Effector memory CD4-positive, alpha-beta T cell (primary cell): ENCODE data around the gene FAM221B.

Experiments
- DNase-seq, 3 donors: peaks; one replicate each; pipeline ENCODE4 v3.0.0-alpha.2; 2020
- H3K27ac ChIP-seq: 2 replicates; pipeline ENCODE4 v1.7.0; 2013; ENCODE audit warnings: mild to moderate bottlenecking, low read length, moderate library complexity; ENCODE audit not compliant: insufficient read depth, poor library complexity, severe bottlenecking
- H3K27me3 ChIP-seq: replicated peaks from 2 replicates; pipeline ENCODE4 v1.7.0; 2013; ENCODE audit warnings: mild to moderate bottlenecking, low read length; ENCODE audit not compliant: insufficient read depth, control insufficient read depth, poor library complexity, severe bottlenecking
- H3K36me3 ChIP-seq: 2 replicates; pipeline ENCODE4 v1.7.0; 2013; ENCODE audit warnings: mild to moderate bottlenecking, low read length, moderate library complexity; ENCODE audit not compliant: control insufficient read depth, insufficient read depth
- H3K4me1 ChIP-seq: 2 replicates; pipeline ENCODE4 v1.7.0; 2013; ENCODE audit warnings: low read length, mild to moderate bottlenecking; ENCODE audit not compliant: control insufficient read depth, insufficient read depth, poor library complexity, severe bottlenecking
- H3K4me3 ChIP-seq: 2 replicates; pipeline ENCODE4 v1.7.0; 2013; ENCODE audit warnings: low read length, low read depth, mild to moderate bottlenecking; ENCODE audit not compliant: insufficient read depth, poor library complexity, severe bottlenecking
- H3K9me3 ChIP-seq: 2 replicates; pipeline ENCODE4 v1.7.0; 2013; ENCODE audit warnings: mild to moderate bottlenecking, low read length, moderate library complexity; ENCODE audit not compliant: control insufficient read depth

Gene FAM221B

DNA sequence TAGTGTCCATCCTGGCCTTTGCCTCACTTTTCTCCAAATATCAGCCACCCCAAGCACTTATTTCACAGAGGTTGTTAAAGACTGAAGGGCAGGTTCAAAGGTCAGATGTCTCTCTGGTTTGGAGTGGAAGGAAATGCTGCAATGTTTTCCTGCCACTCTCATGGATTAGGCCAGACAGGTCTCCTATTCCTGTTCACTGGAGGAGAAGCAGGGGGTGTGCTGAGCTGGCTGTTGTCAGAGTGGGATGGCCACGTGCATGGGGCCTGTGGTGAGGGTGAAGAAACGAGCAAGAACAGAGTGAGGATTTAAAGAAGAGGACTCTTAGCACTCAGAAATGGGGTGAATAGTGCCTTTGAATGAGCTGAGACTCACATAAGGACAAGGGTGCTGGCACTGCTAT is 7.2 kb upstream of the FAM221B start:
- Histone ChIP-seq H3K4me3 (no peak overlapping the region), H3K4me1 (no peaks in the 10 kb centered on the region), H3K36me3 (no peaks in the 10 kb centered on the region), H3K27ac (no peak overlapping the region), H3K9me3 (no peaks in the 10 kb centered on the region), H3K27me3 (no peaks in the 10 kb centered on the region)
- no peak for DNase-seq

DNA sequence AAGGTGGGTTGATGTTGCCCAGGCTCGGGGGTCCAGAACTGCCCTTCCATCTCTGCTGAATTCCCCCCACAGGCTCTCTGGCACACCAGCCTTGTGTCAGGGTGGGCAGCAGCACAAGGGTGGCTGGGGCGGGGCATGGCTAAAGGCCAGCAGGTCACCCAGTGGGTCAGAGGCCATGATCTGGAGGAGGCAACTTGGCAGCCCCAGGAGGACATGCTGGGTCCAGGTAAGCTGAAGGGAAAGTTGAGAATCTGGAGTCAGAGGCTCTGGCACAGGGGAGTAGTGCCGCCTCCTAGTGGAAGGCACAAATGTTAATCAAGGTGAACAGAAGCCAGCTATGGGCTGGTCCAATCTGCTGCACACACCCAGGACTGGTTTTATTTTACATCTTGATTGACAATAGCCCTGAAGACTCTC is 6.7 kb upstream of the FAM221B start:
- Histone ChIP-seq H3K9me3 (no peaks in the 10 kb centered on the region), H3K4me3 (no peak overlapping the region), H3K27me3 (no peaks in the 10 kb centered on the region), H3K4me1 (no peaks in the 10 kb centered on the region), H3K27ac (no peak overlapping the region), H3K36me3 (no peaks in the 10 kb centered on the region)
- DNase-seq: no peak

DNA sequence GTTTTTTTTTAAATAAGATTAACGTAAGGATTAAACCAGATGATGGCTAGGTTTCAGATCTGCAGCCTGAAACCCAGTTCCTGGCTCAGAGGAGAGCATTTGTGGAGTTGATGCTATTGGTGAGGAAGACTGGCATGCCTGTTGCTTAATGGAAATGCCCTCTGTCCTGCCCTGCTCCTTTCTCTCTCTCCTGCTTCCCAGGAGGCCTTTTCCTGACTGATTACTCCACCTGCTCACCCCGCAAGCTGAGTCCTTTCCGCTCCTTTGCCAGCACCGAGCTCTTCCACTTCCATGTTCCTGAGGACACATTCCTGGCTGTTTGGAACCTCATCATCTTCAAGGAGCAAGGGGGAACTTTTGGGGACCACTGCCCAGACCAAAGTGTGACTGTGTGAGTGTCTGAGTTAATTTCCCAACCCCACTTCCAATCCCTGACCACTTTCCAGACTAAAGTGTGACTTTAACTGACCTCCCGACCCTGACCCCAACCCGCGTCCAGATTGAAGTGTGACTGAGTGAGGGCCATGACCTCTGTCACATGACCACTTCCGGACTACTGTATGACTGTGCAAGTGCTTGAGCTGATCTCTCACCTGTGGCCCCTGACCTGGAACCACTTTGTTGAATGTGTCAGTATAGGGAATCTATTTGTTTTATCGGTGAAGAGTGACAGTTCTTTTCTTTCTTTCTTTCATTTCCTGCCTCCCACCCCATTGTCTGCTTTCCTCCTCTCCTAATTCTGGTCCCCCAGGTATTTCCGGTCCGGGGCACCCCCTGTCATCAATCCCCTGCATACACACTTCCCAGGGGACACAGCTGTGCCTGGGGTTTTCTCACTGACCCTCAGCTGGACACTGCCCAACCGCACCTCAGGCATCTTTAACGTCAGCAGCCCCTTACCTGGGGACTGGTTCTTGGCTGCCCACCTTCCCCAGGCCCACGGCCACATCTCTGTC is 6.0 kb upstream of the FAM221B start:
- Histone ChIP-seq H3K4me1 (peaks cover 4% of the 10 kb centered on the region), H3K4me3 (no peak overlapping the region), H3K27ac (no peak overlapping the region), H3K27me3 (no peaks in the 10 kb centered on the region), H3K36me3 (no peaks in the 10 kb centered on the region), H3K9me3 (no peaks in the 10 kb centered on the region)
- no peak for DNase-seq

DNA sequence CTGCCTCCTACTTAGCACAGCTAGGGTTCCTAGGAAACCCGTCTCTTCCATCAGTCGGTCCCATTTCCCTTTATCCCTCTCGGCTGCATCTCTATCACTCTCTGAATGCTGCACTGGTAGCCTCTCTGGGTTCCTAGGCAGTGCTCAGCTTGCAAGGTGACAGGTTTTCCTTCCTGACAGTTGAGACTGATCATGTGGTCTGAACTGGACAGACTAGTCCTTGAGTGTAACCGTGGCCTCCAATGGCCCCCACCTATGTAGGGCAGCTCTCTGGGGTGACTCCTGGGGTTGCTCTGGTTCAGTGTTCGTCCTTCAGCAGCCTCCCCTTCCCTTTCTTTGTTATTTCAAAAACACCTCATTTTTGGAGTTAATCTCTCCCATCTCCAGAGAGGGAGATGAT is 4.3 kb upstream of the FAM221B start:
- Histone ChIP-seq H3K27ac (no peak overlapping the region), H3K4me1 (peaks cover 11% of the 10 kb centered on the region), H3K9me3 (no peaks in the 10 kb centered on the region), H3K36me3 (no peaks in the 10 kb centered on the region), H3K27me3 (no peaks in the 10 kb centered on the region), H3K4me3 (no peak overlapping the region)
- DNase-seq: no peak

DNA sequence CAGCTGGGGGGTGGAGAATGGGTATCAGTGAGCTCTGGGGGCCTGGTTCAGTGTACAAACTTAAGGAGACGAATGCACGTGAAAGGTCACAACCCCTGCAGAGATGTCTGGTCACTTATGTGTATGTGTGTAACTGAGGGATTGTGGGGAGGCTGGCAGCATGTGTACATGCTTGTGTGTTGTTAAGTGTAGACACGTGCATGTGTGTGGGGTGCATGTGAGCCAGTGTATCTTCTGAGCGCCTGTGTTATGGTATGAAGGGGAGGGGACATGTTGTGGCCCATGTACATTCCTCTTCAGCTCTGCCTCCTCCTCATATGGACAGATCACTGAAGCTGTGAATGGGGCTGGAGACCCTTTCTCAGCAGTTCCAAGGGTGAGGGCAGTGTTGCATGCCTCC is 2.5 kb upstream of the FAM221B start:
- DNase-seq: no peak
- H3K4me3 ChIP-seq: no peak overlapping the region
- H3K27me3 ChIP-seq: no peaks in the 10 kb centered on the region
- H3K9me3 ChIP-seq: no peaks in the 10 kb centered on the region
- no peak overlapping the region for H3K27ac ChIP-seq
- no peaks in the 10 kb centered on the region for H3K36me3 ChIP-seq
- H3K4me1 ChIP-seq: peaks cover 11% of the 10 kb centered on the region

DNA sequence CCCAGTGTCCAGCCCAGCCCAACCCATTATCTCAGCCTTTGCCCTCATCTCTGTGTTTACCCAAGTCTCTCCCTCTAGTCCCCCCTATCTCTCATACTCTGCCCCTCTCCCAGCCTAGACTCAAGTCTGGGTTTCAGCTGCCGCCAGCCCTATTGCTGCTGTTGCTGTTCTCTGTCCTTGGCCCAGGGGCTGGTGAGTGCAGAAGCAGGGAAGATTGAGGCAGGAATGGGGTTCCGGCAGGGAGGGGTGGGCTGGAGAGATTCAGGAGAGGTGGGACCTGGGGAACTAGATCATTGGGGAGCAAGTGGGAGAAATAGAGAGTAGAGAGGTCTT is 1.2 kb upstream of the FAM221B start:
- no peak for DNase-seq
- Histone ChIP-seq H3K4me3 (peak overlapping the region; percentile 79), H3K9me3 (no peaks in the 10 kb centered on the region), H3K4me1 (peaks cover 11% of the 10 kb centered on the region), H3K27me3 (no peaks in the 10 kb centered on the region), H3K36me3 (no peaks in the 10 kb centered on the region), H3K27ac (peak overlapping the region; percentile 74)

DNA sequence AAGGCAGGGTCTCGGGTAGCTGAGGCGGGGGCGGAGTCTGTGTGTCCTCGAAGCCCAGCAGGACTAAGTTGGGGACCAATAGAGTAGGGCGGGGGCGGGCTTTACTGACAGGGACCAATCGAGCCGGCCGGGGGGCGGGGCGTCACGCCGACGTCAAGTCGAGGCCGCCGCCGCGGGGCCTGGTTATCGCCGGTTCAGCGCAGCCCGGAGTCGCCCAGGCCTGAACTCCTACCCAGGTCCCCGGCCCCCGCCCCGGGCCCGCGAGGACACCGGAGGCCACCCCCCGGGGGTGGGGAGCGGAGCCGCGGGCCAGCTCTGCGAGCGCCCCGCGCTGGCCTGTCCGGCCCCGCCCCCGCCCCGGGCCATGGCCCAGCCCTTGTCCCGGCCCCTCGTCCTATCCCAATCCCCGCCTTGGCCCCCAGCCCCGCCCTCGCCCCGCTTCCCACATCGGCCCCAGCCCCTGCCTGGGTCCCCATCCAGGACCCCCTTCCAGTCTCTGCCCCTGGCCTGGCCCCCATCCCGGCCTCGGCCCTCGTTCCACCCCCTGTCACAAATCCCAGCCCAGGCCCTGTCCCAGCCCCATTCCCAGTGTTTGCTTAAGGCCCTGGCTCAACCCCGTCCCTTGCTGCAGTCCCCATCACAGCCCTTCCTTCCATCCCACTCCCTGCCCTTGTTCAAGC is 692 bp upstream of the FAM221B start, which contains the start of gene TMEM8B:
TSS of gene TMEM8B (plus strand) at position 145 of the 680 bp plus-strand sequence. CDS start at position 365, 220 bp downstream.
- DNase-seq: peak; percentile 86 to 92 (median 90)
- no peaks in the 10 kb centered on the region for H3K9me3 ChIP-seq
- peak within 1 kb of the TSS; percentile 74 for H3K27ac ChIP-seq
- peaks cover 11% of the 10 kb centered on the region for H3K4me1 ChIP-seq
- no peaks in the 10 kb centered on the region for H3K27me3 ChIP-seq
- no peaks in the 10 kb centered on the region for H3K36me3 ChIP-seq
- H3K4me3 ChIP-seq: peak within 1 kb of the TSS; percentile 79

DNA sequence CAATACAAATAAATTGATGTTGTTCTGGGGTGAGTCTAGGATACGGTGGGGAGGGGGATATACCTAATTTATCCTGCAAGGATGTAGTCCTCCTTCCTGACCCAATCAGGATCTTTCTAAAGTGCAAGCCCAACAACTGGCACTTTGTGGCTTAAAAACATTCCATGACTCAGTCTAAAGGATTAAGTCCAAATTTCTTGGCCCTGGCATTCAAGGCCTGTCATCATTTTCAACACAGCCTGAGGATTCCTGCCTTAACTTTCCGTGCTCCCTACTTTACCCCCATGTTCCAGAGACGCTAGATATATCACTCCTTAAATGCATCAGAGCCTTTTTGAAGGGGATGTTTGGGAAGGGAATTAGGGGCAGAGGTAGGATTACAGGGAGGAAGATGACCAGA is 1.0 kb downstream of the FAM221B start:
- no peaks in the 10 kb centered on the region for H3K9me3 ChIP-seq
- H3K27ac ChIP-seq: no peak overlapping the region
- no peaks in the 10 kb centered on the region for H3K27me3 ChIP-seq
- no peaks in the 10 kb centered on the region for H3K36me3 ChIP-seq
- peaks cover 11% of the 10 kb centered on the region for H3K4me1 ChIP-seq
- no peak overlapping the region for H3K4me3 ChIP-seq
- DNase-seq: no peak

DNA sequence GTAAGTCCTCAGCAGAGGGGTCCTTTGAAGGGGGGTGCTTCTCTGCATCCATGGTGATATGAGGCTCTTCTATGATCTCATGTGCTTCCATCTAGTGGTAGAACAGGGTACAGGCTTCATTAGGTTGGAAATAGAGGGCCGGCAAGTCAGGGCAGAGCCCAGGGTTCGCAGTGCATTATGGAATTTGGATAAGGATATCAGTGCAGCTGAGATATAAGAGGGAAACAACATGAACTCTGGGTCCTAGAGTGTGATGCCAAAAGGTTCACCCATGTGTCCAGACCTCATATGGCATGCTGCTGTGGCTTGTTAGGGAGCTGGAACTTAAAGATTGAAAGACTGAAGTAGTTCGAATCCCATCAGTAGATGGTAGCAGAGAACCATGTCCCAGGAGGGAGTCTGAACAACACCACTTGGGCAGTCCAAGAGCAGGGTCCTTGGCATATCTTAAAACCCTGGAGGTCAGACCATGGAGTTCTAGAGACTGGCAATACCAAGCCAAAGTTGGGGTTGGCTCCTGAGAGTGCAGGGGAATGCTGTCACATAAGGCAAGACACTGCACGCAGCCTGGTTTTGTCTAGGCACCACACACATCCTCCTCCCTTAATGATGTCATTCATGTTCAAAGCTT is 2.3 kb downstream of the FAM221B start:
- Histone ChIP-seq H3K27ac (no peak overlapping the region), H3K9me3 (no peaks in the 10 kb centered on the region), H3K36me3 (no peaks in the 10 kb centered on the region), H3K4me3 (no peak overlapping the region), H3K27me3 (no peaks in the 10 kb centered on the region), H3K4me1 (peaks cover 11% of the 10 kb centered on the region)
- DNase-seq: peak in 1 of 3 donors; percentile 12

DNA sequence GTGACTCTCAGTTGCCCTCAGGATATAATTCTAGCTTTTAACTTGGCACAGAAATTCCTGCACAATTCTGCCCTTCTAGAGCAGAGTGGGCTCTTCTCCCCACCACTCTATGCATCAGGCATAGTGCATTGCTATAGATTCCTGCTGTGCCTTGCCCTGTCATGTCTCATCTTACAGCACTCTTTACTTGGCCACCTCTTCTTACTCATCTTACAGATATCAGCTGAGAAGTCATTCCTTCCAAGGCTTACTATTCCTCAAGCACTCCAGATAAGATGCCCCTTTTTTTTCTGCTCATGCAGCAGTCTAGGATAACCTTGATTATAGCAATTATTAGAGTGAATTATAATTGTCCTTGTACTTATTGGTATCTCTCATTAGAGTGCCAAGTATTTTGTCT is 5.6 kb downstream of the FAM221B start:
- no peak for DNase-seq
- Histone ChIP-seq H3K9me3 (no peaks in the 10 kb centered on the region), H3K27me3 (no peaks in the 10 kb centered on the region), H3K27ac (no peak overlapping the region), H3K36me3 (no peaks in the 10 kb centered on the region), H3K4me1 (no peaks in the 10 kb centered on the region), H3K4me3 (no peak overlapping the region)
